MM.1S (cell line): Measurements from ENCODE around the gene ADGRE2.
"Not testable (repeated sequence)": the region's sequence is repeated elsewhere in the genome, so short reads cannot be mapped to it uniquely, and the experiment has no call there.

Experiments
- EZH2 ChIP-seq: fragments of 300-600 bp; sonication (generic); optimal IDR thresholded peaks from 2 replicates; pipeline ENCODE3; 2017; ENCODE audit warnings: low read depth, mild to moderate bottlenecking, antibody characterized with exemption, low read length, mixed read lengths
- EZH2phosphoT487 ChIP-seq: fragments of 300-600 bp; sonication (generic); IDR thresholded peaks from 2 replicates; pipeline ENCODE4 v1.6.1; 2018; ENCODE audit warnings: antibody characterized with exemption, low read length
- TF ChIP-seq, protein P1 (sequence below): fragments of 300-600 bp; sonication (generic); IDR thresholded peaks from 2 replicates; pipeline ENCODE4 v1.5.1; 2016; ENCODE audit warnings: antibody characterized with exemption, low read length, mixed read lengths

GRCh38 chr19:14783410-14783998, 5.1 kb upstream of the ADGRE2 start:
- TF ChIP-seq, protein P1, sequence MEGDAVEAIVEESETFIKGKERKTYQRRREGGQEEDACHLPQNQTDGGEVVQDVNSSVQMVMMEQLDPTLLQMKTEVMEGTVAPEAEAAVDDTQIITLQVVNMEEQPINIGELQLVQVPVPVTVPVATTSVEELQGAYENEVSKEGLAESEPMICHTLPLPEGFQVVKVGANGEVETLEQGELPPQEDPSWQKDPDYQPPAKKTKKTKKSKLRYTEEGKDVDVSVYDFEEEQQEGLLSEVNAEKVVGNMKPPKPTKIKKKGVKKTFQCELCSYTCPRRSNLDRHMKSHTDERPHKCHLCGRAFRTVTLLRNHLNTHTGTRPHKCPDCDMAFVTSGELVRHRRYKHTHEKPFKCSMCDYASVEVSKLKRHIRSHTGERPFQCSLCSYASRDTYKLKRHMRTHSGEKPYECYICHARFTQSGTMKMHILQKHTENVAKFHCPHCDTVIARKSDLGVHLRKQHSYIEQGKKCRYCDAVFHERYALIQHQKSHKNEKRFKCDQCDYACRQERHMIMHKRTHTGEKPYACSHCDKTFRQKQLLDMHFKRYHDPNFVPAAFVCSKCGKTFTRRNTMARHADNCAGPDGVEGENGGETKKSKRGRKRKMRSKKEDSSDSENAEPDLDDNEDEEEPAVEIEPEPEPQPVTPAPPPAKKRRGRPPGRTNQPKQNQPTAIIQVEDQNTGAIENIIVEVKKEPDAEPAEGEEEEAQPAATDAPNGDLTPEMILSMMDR, result not testable (repeated sequence)
- TF ChIP-seq EZH2, EZH2phosphoT487: not testable (repeated sequence)
